Neural progenitor cell (in vitro differentiated cells): ENCODE results near the gene CCDC183. TPM values are rescaled to one million over a fixed set of nuclear protein-coding genes. Genes with fewer than 3 reads are reported as not detected.

Experiments
- DNase-seq: peaks from one replicate; pipeline ENCODE4 v3.0.0-alpha.2; 2016; ENCODE audit warnings: low spot score
- H2AFZ ChIP-seq: fragments of 200-600 bp; sonication (generic); replicated peaks from 2 replicates; pipeline ENCODE4 v1.6.1; 2016; ENCODE audit warnings: antibody characterized with exemption
- H3F3A ChIP-seq: fragments of 200-600 bp; sonication (generic); 2 replicates; pipeline ENCODE4 v1.6.1; 2016; ENCODE audit warnings: antibody characterized with exemption, low read depth
- H3K27ac ChIP-seq: fragments of 200-600 bp; sonication (generic); 2 replicates; pipeline ENCODE4 v1.5.1; 2016; ENCODE audit warnings: mild to moderate bottlenecking
- H3K27me3 ChIP-seq: fragments of 200-600 bp; sonication (generic); 2 replicates; pipeline ENCODE4 v1.6.1; 2016; ENCODE audit warnings: mild to moderate bottlenecking, moderate library complexity
- H3K36me3 ChIP-seq: fragments of 200-600 bp; sonication (generic); 2 replicates; pipeline ENCODE4 v1.5.1; 2016
- H3K4me1 ChIP-seq: fragments of 200-600 bp; sonication (generic); 2 replicates; pipeline ENCODE4 v1.6.1; 2016; ENCODE audit warnings: mixed run types
- H3K4me2 ChIP-seq: fragments of 200-600 bp; sonication (generic); 2 replicates; pipeline ENCODE4 v1.6.1; 2016
- H3K4me3 ChIP-seq: fragments of 200-600 bp; sonication (generic); 2 replicates; pipeline ENCODE4 v1.5.1; 2016
- H3K79me2 ChIP-seq: fragments of 200-600 bp; sonication (generic); 2 replicates; pipeline ENCODE4 v1.6.1; 2016; ENCODE audit warnings: low read depth
- H3K9ac ChIP-seq: fragments of 200-600 bp; sonication (generic); 2 replicates; pipeline ENCODE4 v1.6.1; 2016
- H3K9me3 ChIP-seq: fragments of 200-600 bp; sonication (generic); 2 replicates; pipeline ENCODE4 v1.5.1; 2016; ENCODE audit warnings: low read depth
- H4K20me1 ChIP-seq: fragments of 200-600 bp; sonication (generic); 2 replicates; pipeline ENCODE4 v1.6.1; 2016; ENCODE audit warnings: low read depth
- H3K27ac Mint-ChIP-seq: 3 replicates; pipeline ENCODE4 v1.8.0; 2021; ENCODE audit warnings: mixed read lengths
- H3K27me3 Mint-ChIP-seq: 2 replicates; pipeline ENCODE4 v1.8.0; 2022; ENCODE audit warnings: low read depth, mild to moderate bottlenecking, inconsistent platforms, moderate library complexity, mixed read lengths; ENCODE audit not compliant: insufficient read depth
- H3K36me3 Mint-ChIP-seq: 3 replicates; pipeline ENCODE4 v1.8.0; 2021; ENCODE audit warnings: mixed read lengths
- H3K4me1 Mint-ChIP-seq: 3 replicates; pipeline ENCODE4 v1.8.0; 2021; ENCODE audit warnings: mixed read lengths
- H3K4me3 Mint-ChIP-seq: 3 replicates; pipeline ENCODE4 v1.8.0; 2021; ENCODE audit warnings: mild to moderate bottlenecking, moderate library complexity, mixed read lengths
- H3K9me3 Mint-ChIP-seq: 3 replicates; pipeline ENCODE4 v1.8.0; 2020; ENCODE audit warnings: mixed read lengths
- CTCF ChIP-seq: fragments of 200-600 bp; sonication (generic); IDR thresholded peaks from 2 replicates; pipeline ENCODE4 v1.5.1; 2017; ENCODE audit warnings: antibody characterized with exemption, mild to moderate bottlenecking
- EZH2 ChIP-seq: fragments of 200-600 bp; sonication (generic); IDR thresholded peaks from 2 replicates; pipeline ENCODE4 v1.6.1; 2017; ENCODE audit warnings: antibody characterized with exemption, mild to moderate bottlenecking, moderate library complexity
- EZH2phosphoT487 ChIP-seq: fragments of 200-600 bp; sonication (generic); IDR thresholded peaks from 2 replicates; pipeline ENCODE4 v1.6.1; 2017; ENCODE audit warnings: antibody characterized with exemption
- total RNA-seq: library from RNA; depleted of rRNA; stranded (reverse); fragments of >200 nt; gene quantifications from 2 replicates; pipeline ENCODE4 v1.2.3, GENCODE V29; 2015; ENCODE audit warnings: low replicate concordance

Gene CCDC183
- total RNA-seq, 1 donor from 2014 or later, result 0.84 TPM

- Histone ChIP-seq H3F3A (no peaks in the 10 kb centered on the region), H3K79me2 (peaks cover 78% of the 10 kb centered on the region), H3K9me3 (no peaks in the 10 kb centered on the region), H3K9ac (no peak overlapping the region), H4K20me1 (peaks cover 74% of the 10 kb centered on the region), H3K27me3 (peaks cover 3% of the 10 kb centered on the region), H3K4me1 (peaks cover 7% of the 10 kb centered on the region), H3K27ac (no peak overlapping the region), H3K36me3 (peaks cover 3% of the 10 kb centered on the region), H3K4me3 (no peak overlapping the region), H3K4me2 (no peak overlapping the region), H2AFZ (no peak overlapping the region)
- peaks cover 4% of the 10 kb centered on the region for H3K27me3 Mint-ChIP-seq
- DNase-seq, result no peak
- H3K27ac Mint-ChIP-seq, result no peak overlapping the region
- peaks cover 7% of the 10 kb centered on the region for H3K4me1 Mint-ChIP-seq
- no peak overlapping the region for H3K4me3 Mint-ChIP-seq
- H3K9me3 Mint-ChIP-seq, result no peaks in the 10 kb centered on the region
- peaks cover 38% of the 10 kb centered on the region for H3K36me3 Mint-ChIP-seq
- TF ChIP-seq EZH2phosphoT487 (no peak), EZH2 (no peak), CTCF (no peak)
These were observed 18.7 kb downstream of the CCDC183 start for GRCh38 chr9:136814725-136815421.

DNA sequence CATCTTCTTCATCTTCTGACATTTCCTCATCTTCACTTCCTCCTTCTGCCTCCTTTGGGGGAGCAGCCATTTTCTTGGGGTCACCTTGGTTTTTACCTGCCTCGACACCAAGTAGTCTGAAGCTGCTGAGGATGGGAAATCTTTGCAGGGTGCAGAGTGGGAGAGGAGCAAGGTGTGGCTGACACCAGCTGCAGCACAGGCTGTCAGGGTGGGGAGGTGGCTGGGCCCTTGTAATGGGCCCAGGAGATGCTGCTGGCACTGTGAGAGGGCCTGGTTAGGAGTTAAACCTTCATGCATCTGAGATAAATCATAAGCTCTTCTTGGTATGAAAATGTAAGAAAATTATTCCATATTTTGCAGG, 19.3 kb downstream of the CCDC183 start:
- Histone ChIP-seq H3K9ac (no peak overlapping the region), H3K36me3 (peaks cover 3% of the 10 kb centered on the region), H3K27me3 (peaks cover 8% of the 10 kb centered on the region), H4K20me1 (peaks cover 74% of the 10 kb centered on the region), H2AFZ (no peak overlapping the region), H3K4me3 (no peak overlapping the region), H3K9me3 (no peaks in the 10 kb centered on the region), H3F3A (peaks cover 2% of the 10 kb centered on the region), H3K4me2 (no peak overlapping the region), H3K27ac (no peak overlapping the region), H3K79me2 (peaks cover 78% of the 10 kb centered on the region), H3K4me1 (peaks cover 1% of the 10 kb centered on the region)
- Mint-ChIP-seq H3K4me3 (no peak overlapping the region), H3K27ac (no peak overlapping the region), H3K36me3 (peaks cover 35% of the 10 kb centered on the region), H3K4me1 (peaks cover 4% of the 10 kb centered on the region), H3K27me3 (peaks cover 4% of the 10 kb centered on the region), H3K9me3 (no peaks in the 10 kb centered on the region)
- TF ChIP-seq EZH2 (no peak), CTCF (no peak), EZH2phosphoT487 (no peak)
- DNase-seq, result no peak

GRCh38 chr9:136820971-136821825, 25.1 kb downstream of the CCDC183 start:
- Histone ChIP-seq H3K4me3 (peak overlapping the region; percentile 53), H3K9ac (no peak overlapping the region), H3K27me3 (peaks cover 16% of the 10 kb centered on the region), H3K4me2 (peak overlapping the region; percentile 97), H4K20me1 (peaks cover 64% of the 10 kb centered on the region), H3K4me1 (peaks cover 9% of the 10 kb centered on the region), H3K79me2 (peaks cover 48% of the 10 kb centered on the region), H2AFZ (no peak overlapping the region), H3K27ac (no peak overlapping the region), H3F3A (peaks cover 12% of the 10 kb centered on the region), H3K9me3 (no peaks in the 10 kb centered on the region), H3K36me3 (peaks cover 3% of the 10 kb centered on the region)
- Mint-ChIP-seq H3K4me3 (peak overlapping the region; percentile 38), H3K27ac (peak overlapping the region; percentile 78), H3K27me3 (peaks cover 4% of the 10 kb centered on the region), H3K36me3 (peaks cover 21% of the 10 kb centered on the region), H3K9me3 (no peaks in the 10 kb centered on the region), H3K4me1 (peaks cover 10% of the 10 kb centered on the region)
- TF ChIP-seq EZH2, result no peak
- no peak for TF ChIP-seq EZH2phosphoT487
- TF ChIP-seq CTCF, result no peak
- peak; percentile 75 for DNase-seq
